ENCODE measurements around the gene STK32C. TPM values are rescaled to one million over a fixed set of nuclear protein-coding genes. Genes with fewer than 3 reads are reported as not detected.
"Not testable (repeated sequence)": the region's sequence is repeated elsewhere in the genome, so short reads cannot be mapped to it uniquely, and the experiment has no call there.

STK32C gene
- total RNA-seq, 4 donors from 2014 or later, result 3.7 to 13.9 (median 6.7) TPM

DNA sequence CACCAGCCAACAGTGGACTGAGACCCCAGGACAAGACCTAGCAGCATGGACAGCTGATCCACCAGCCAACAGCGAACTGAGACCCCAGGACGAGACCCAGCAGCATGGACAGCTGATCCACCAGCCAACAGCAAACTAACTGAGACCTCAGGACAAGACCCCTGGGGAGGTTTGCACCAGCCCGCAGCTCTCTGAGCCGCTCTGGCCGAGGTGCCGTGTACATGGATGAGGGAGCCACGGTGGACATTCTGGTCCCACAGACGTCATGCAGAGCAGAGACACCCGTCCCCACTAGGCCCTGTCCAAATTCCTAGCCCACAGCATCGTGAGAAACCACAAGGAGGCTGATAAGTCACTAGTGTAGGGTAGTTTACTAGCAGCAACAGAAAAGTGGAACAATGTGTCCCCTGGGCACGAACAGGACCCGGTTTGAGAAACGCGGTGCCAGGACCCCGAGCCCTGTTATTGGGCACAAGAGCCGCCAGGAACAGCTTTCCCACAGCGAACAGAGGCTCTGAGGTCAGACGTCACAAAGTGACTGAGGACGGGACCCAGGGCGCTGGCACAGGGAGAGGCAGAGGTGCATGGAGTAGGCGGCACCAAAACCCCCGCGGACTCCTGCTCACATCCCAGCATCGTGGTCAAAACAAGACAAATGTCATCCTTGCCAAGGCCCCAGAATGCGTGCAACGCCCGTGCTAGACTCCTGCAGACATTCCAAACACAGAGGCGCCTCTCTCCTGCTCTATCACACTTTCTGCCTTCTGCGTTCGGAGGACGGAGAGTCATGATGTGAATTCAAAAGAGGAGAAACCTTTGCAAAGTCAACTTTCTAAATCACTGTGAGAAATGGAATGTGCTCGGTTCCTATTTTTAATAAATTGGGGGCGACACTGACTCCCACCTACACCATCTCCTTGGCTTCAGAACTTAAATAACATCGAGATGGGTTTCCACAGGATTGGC lies 8.1 kb downstream of the STK32C start:
- in situ Hi-C loops (cut with MboI; ENCODE audit: low sequenced_read_pairs in 4 of 4), result no loop called here
- DNase-seq (no peak), ATAC-seq (no peak)
- Histone ChIP-seq H3K4me3 (no peak overlapping the region), H3K9me3 (no peaks in the 10 kb centered on the region), H3K36me3 (no peaks in the 10 kb centered on the region), H3K27ac (no peak overlapping the region), H3K27me3 (peaks cover 0 to 3% (median 0%) of the 10 kb centered on the region in 3 donors), H3K4me1 (no peaks in the 10 kb centered on the region)
- intact Hi-C loops (cut with DNase I; ENCODE audit: low total_unique reads), result no loop called here
- no peak for TF ChIP-seq POLR2A (IDR thresholded peaks at IDR 0.05)
- TF ChIP-seq, protein P1, sequence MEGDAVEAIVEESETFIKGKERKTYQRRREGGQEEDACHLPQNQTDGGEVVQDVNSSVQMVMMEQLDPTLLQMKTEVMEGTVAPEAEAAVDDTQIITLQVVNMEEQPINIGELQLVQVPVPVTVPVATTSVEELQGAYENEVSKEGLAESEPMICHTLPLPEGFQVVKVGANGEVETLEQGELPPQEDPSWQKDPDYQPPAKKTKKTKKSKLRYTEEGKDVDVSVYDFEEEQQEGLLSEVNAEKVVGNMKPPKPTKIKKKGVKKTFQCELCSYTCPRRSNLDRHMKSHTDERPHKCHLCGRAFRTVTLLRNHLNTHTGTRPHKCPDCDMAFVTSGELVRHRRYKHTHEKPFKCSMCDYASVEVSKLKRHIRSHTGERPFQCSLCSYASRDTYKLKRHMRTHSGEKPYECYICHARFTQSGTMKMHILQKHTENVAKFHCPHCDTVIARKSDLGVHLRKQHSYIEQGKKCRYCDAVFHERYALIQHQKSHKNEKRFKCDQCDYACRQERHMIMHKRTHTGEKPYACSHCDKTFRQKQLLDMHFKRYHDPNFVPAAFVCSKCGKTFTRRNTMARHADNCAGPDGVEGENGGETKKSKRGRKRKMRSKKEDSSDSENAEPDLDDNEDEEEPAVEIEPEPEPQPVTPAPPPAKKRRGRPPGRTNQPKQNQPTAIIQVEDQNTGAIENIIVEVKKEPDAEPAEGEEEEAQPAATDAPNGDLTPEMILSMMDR (IDR thresholded peaks at IDR 0.05 in 4 of 5, conservative IDR thresholded peaks at IDR 0.05 in 1 of 5), result no peak

DNA sequence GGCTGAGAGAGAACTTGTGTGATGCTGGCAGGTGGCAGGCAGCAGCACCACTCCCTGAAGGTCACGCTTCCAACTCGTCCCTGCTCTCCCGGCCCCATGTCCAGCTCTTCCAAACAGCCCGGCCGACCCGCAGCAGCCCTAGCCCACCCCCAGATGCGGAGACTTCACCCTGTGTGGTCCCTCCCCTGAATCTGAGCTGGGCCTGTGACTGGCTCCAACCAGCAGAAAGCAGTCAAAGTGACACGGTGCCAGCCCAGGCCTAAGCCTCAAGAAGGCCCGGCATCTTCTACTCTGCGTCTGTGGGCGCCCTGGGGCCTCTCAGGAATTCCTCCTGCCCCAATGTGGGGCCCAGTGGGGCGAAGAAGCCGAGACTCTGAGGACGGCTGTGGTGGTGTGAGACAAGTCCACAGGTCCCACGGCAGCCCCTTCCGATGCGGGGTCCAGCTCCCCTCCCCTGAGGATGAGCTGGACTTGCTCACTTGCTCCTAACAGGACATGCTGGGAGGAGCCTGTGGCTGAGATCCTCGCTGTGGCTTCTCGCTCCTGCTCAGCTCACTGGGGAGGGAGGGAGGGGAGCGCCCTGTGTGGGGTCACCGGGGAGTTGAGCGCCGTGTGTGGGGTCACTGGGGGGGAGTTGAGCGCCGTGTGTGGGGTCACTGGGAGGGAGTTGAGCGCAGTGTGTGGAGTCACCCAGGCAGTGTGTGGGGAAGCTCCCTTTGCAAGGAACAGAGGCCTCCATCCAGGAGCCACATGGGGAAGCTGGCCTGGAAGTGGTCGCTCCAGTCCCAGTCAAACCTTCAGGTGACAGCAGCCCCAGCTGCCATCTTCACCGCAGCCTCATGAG lies 9.5 kb downstream of the STK32C start:
- Histone ChIP-seq H3K27ac (no peak overlapping the region), H3K4me1 (no peaks in the 10 kb centered on the region), H3K9me3 (no peaks in the 10 kb centered on the region), H3K36me3 (no peaks in the 10 kb centered on the region), H3K27me3 (peaks cover 0 to 3% (median 0%) of the 10 kb centered on the region in 3 donors), H3K4me3 (no peak overlapping the region)
- ATAC-seq (no peak), DNase-seq (no peak)
- intact Hi-C loops (cut with DNase I; ENCODE audit: low total_unique reads), result no loop called here
- in situ Hi-C loops (cut with MboI; ENCODE audit: low sequenced_read_pairs in 4 of 4), result no loop called here
- no peak for TF ChIP-seq POLR2A (IDR thresholded peaks at IDR 0.05)

DNA sequence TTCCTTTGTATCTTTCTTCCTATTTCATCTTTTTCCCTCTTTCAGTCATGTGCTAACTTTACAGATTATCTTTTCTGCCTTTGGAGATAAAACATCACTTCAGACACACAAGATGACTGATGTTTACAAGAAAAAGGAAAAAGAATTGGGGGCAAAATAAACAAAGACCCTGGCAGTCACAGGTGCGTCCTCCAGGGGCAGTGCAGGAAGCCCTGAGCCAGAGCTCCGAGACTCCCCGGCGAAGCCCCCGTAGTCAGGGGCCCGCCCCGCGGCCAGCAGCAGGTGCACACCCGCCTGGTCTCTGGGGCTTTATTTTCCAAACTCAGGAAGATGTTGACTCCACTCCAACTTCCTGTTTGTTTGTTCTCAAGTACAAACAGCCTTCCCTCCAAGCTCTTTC lies 10.2 kb downstream of the STK32C start:
- Histone ChIP-seq H3K4me3 (no peak overlapping the region), H3K27ac (no peak overlapping the region), H3K36me3 (no peaks in the 10 kb centered on the region), H3K27me3 (peaks cover 0 to 3% (median 0%) of the 10 kb centered on the region in 3 donors), H3K4me1 (no peaks in the 10 kb centered on the region), H3K9me3 (no peaks in the 10 kb centered on the region)
- DNase-seq (no peak), ATAC-seq (no peak)
- in situ Hi-C loops (cut with MboI; ENCODE audit: low sequenced_read_pairs in 4 of 4) (no loop called here), intact Hi-C loops (cut with DNase I; ENCODE audit: low total_unique reads) (no loop called here)
- TF ChIP-seq POLR2A (IDR thresholded peaks at IDR 0.05), result no peak
- TF ChIP-seq, protein P1 (IDR thresholded peaks at IDR 0.05 in 4 of 5, conservative IDR thresholded peaks at IDR 0.05 in 1 of 5), result no peak

DNA sequence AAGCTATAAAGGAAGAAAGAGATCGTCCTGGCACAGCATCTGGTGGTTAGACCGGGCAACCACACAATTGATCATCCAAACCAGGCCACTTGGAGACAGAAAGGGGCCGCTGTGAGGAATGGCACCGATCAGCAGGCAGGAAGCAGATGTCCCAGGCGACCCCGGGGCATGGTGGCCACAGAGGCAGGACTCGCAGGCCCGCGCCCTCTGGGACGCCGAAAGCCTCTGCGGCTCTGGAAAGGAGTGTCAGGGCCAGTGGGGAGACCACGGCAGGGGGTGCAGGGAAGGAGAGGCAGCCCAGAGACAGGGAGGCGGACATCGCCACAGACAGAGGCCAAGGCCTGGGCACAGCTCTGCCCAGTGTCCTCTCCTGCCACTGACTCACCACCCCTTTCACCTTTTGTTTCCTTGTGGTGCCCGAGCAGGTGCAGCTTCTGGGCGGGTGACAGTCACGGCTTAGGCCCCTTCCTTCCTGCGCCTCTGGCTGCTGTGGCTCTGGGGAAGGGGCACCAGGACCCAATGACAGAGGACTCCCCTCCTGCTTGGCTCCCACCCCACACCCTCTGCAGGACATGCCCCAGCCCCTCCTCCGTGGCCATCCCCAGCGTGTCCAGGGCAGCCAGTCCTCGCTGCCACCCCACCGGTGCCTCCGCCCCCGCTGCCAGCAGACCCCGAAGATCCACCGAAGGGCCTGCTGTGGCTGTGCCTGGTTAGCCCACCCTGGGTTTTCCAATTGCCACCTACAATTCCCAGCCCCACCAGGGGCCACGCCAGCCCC lies 10.9 kb downstream of the STK32C start:
- intact Hi-C loops (cut with DNase I; ENCODE audit: low total_unique reads), result no loop called here
- ATAC-seq (no peak), DNase-seq (no peak)
- no peak for TF ChIP-seq POLR2A (IDR thresholded peaks at IDR 0.05)
- TF ChIP-seq, protein P1 (IDR thresholded peaks at IDR 0.05 in 4 of 5, conservative IDR thresholded peaks at IDR 0.05 in 1 of 5), result no peak
- no peaks in the 10 kb centered on the region for H3K9me3 ChIP-seq
- no peaks in the 10 kb centered on the region for H3K36me3 ChIP-seq
- in situ Hi-C loops (cut with MboI; ENCODE audit: low sequenced_read_pairs in 4 of 4), result no loop called here
- no peaks in the 10 kb centered on the region for H3K4me1 ChIP-seq
- H3K27ac ChIP-seq, result no peak overlapping the region
- H3K27me3 ChIP-seq, result peaks cover 0 to 3% (median 0%) of the 10 kb centered on the region in 3 donors
- H3K4me3 ChIP-seq, result no peak overlapping the region

DNA sequence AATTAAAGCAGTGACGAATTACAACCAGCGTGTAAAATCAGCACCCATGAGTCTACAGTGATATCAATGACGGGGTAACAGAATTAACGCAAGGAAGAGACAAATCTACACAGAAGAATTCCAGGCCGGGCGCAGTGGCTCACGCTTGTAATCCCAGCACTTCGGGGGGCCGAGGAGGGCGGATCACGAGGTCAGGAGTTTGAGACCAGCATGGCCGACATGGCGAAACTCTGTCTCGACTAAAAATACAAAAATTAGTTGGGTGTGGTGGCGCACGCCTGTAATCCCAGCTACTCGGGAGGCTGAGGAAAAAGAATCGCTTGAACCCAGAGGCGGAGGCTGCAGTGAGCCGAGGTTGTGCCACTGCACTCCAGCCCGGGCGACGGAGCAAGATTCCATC lies 12.3 kb downstream of the STK32C start:
- H3K27me3 ChIP-seq; in situ Hi-C loops (cut with MboI; ENCODE audit: low sequenced_read_pairs in 4 of 4); H3K4me1 ChIP-seq; ATAC-seq; DNase-seq; H3K27ac ChIP-seq; intact Hi-C loops (cut with DNase I; ENCODE audit: low total_unique reads); H3K4me3 ChIP-seq; H3K36me3 ChIP-seq; H3K9me3 ChIP-seq: not testable (repeated sequence)

Measured in gastrocnemius medialis (tissue), 4 donors.